Measurements from ENCODE around the gene CDRT4. TPM values are rescaled to one million over a fixed set of nuclear protein-coding genes. Genes with fewer than 3 reads are reported as not detected.
A peak's percentile ranks its signal among the peaks of the same experiment; 100 is the strongest.

Gene CDRT4
- polyA plus RNA-seq, 2 of the 4 experiments (the other 2 are of a cell fraction), result 0.58 to 5.4 TPM

DNA sequence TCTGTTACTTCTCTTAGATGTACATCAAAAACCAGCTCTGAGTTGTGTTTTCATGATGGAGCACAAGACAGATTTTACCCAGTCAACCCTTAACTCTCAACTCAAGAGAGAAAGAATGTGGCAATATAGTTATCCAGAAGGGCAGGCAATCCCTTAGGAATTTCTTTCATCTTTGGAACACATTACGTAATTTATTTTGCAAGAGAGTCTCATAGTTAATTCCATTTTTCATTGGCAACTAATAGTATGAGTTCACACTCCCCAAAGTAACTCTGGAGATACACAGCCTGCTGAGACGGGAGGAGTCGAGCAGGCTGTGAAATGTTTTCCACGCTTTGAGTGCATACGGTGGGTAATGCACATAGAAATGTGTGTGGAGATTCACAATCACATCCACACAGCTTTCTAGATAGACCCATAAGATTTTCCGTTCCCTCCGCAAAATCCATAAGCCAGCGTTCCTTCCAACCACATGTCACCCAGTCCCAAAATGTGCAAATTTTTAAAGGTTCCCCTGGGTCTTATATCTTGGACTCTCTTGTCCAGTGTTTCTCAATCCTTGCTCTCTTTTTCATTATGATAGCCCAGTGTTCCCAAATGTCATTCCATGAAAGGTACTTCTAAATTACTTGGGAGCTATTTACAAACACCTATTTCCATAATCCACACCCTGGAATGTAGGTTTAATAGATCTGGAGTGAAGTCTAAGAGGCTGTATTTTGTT, 8.4 kb upstream of the CDRT4 start:
- Histone ChIP-seq H3K27ac (no peak overlapping the region), H3K4me3 (no peak overlapping the region), H3K4me2 (no peak overlapping the region), H3K9me3 (no peaks in the 10 kb centered on the region), H3K4me1 (no peaks in the 10 kb centered on the region)
- FAIRE-seq (no peak), ATAC-seq (no peak), DNase-seq (ENCODE audit: low read depth in 1 of 2, low spot score in 1 of 2) (no peak)
- POLR2A ChIA-PET, result no interaction called here
- CTCF ChIA-PET, result interaction anchor here (1.2 kb wide), 2 partner anchors 27 to 218 kb away, joined by 4 to 6 read pairs; no protein-coding TSS in a partner anchor
- TF ChIP-seq KDM1A (IDR thresholded peaks at IDR 0.05; ENCODE audit: low read depth) (no peak), CEBPB (IDR thresholded peaks at IDR 0.05) (peak in 1 of 2 experiments; percentile 53; a peak in 1 of 4 replicates)
- 94% methylated on average over 8 of the region's 8 CpGs for WGBS (ENCODE audit: missing lambda C conversion rate)

DNA sequence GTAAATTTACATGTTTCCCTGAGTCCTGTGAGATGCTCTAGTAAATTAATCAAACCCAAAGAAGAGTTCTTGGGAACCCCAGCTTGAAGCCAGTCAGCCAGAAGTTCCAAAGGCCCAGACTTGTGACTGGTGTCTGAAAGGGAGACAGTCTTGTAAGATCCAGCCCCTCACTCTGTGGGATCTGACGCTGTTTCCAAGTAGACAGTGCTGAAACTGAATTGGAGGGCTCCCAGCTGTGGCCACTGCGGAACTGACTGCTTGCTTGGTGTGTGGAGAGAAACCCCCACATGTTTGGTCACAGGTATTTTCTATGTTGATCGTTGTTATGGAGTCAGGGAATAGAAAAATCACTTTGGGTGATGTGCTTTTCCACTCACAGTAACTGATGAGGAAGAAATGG, 5.5 kb upstream of the CDRT4 start:
- Histone ChIP-seq H3K27ac (no peak overlapping the region), H3K9me3 (no peaks in the 10 kb centered on the region), H3K4me2 (no peak overlapping the region), H3K4me1 (no peaks in the 10 kb centered on the region), H3K4me3 (no peak overlapping the region)
- TF ChIP-seq EP300 (IDR thresholded peaks at IDR 0.05), result no peak
- TF ChIP-seq FOSB (CRISPR knock-in tag; IDR thresholded peaks at IDR 0.05), result no peak
- TF ChIP-seq, protein P1, sequence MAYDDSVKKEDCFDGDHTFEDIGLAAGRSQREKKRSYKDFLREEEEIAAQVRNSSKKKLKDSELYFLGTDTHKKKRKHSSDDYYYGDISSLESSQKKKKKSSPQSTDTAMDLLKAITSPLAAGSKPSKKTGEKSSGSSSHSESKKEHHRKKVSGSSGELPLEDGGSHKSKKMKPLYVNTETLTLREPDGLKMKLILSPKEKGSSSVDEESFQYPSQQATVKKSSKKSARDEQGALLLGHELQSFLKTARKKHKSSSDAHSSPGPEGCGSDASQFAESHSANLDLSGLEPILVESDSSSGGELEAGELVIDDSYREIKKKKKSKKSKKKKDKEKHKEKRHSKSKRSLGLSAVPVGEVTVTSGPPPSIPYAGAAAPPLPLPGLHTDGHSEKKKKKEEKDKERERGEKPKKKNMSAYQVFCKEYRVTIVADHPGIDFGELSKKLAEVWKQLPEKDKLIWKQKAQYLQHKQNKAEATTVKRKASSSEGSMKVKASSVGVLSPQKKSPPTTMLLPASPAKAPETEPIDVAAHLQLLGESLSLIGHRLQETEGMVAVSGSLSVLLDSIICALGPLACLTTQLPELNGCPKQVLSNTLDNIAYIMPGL (CRISPR knock-in tag; IDR thresholded peaks at IDR 0.05; ENCODE audit: borderline replicate concordance), result no peak
- no peak for TF ChIP-seq ZC3H11A (IDR thresholded peaks at IDR 0.05)
- TF ChIP-seq FOSL2 (IDR thresholded peaks at IDR 0.05), result no peak
- no peak for TF ChIP-seq FOSL2 (CRISPR knock-in tag; IDR thresholded peaks at IDR 0.05)
- TF ChIP-seq EHF (CRISPR knock-in tag; IDR thresholded peaks at IDR 0.05), result no peak
- TF ChIP-seq CBX8 (IDR thresholded peaks at IDR 0.05), result no peak
- no peak for TF ChIP-seq NPAS2 (CRISPR knock-in tag; IDR thresholded peaks at IDR 0.05; ENCODE audit: borderline replicate concordance)
- no peak for TF ChIP-seq EHMT2 (IDR thresholded peaks at IDR 0.05; ENCODE audit: low read depth)
- no peak for TF ChIP-seq RAD21 (conservative IDR thresholded peaks at IDR 0.05 in 1 of 2, IDR thresholded peaks at IDR 0.05 in 1 of 2)
- no peak for TF ChIP-seq HOXA7 (CRISPR knock-in tag; IDR thresholded peaks at IDR 0.05)
- no peak for TF ChIP-seq CEBPB (IDR thresholded peaks at IDR 0.05)
- TF ChIP-seq TP53 (CRISPR knock-in tag; IDR thresholded peaks at IDR 0.05), result no peak
- no peak for TF ChIP-seq ZSCAN20 (CRISPR knock-in tag; IDR thresholded peaks at IDR 0.05)
- TF ChIP-seq HOXB5 (CRISPR knock-in tag; IDR thresholded peaks at IDR 0.05), result no peak
- TF ChIP-seq, protein P2, sequence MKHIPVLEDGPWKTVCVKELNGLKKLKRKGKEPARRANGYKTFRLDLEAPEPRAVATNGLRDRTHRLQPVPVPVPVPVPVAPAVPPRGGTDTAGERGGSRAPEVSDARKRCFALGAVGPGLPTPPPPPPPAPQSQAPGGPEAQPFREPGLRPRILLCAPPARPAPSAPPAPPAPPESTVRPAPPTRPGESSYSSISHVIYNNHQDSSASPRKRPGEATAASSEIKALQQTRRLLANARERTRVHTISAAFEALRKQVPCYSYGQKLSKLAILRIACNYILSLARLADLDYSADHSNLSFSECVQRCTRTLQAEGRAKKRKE (CRISPR knock-in tag; IDR thresholded peaks at IDR 0.05; ENCODE audit: low read depth), result no peak
- TF ChIP-seq, protein P3, sequence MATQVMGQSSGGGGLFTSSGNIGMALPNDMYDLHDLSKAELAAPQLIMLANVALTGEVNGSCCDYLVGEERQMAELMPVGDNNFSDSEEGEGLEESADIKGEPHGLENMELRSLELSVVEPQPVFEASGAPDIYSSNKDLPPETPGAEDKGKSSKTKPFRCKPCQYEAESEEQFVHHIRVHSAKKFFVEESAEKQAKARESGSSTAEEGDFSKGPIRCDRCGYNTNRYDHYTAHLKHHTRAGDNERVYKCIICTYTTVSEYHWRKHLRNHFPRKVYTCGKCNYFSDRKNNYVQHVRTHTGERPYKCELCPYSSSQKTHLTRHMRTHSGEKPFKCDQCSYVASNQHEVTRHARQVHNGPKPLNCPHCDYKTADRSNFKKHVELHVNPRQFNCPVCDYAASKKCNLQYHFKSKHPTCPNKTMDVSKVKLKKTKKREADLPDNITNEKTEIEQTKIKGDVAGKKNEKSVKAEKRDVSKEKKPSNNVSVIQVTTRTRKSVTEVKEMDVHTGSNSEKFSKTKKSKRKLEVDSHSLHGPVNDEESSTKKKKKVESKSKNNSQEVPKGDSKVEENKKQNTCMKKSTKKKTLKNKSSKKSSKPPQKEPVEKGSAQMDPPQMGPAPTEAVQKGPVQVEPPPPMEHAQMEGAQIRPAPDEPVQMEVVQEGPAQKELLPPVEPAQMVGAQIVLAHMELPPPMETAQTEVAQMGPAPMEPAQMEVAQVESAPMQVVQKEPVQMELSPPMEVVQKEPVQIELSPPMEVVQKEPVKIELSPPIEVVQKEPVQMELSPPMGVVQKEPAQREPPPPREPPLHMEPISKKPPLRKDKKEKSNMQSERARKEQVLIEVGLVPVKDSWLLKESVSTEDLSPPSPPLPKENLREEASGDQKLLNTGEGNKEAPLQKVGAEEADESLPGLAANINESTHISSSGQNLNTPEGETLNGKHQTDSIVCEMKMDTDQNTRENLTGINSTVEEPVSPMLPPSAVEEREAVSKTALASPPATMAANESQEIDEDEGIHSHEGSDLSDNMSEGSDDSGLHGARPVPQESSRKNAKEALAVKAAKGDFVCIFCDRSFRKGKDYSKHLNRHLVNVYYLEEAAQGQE (IDR thresholded peaks at IDR 0.05), result no peak
- no peak for TF ChIP-seq HDAC2 (IDR thresholded peaks at IDR 0.05)
- TF ChIP-seq, protein P4, sequence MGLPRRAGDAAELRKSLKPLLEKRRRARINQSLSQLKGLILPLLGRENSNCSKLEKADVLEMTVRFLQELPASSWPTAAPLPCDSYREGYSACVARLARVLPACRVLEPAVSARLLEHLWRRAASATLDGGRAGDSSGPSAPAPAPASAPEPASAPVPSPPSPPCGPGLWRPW (IDR thresholded peaks at IDR 0.05), result no peak
- no peak for FAIRE-seq
- ChIA-PET CTCF (interaction anchor here (0.8 to 1.0 kb wide), 3 partner anchors 8 to 238 kb away, joined by 3 to 4 read pairs (median 3); no protein-coding TSS in a partner anchor), POLR2A (no interaction called here)
- WGBS (ENCODE audit: missing lambda C conversion rate), result 67% methylated on average over 3 of the region's 3 CpGs
- no peak for ATAC-seq
- no peak for DNase-seq (ENCODE audit: low read depth in 1 of 2, low spot score in 1 of 2)

All from A549 (cell line).